ENCODE results near the gene PEAK1.

Gene PEAK1

GRCh38 chr15:77085297-77085696 lies 334.6 kb downstream of the PEAK1 start:
- TF ChIP-seq GATA2 (IDR thresholded peaks at IDR 0.05; ENCODE audit: low read depth, low read length) (no peak), GATA3 (IDR thresholded peaks at IDR 0.05; ENCODE audit: low read depth, low read length) (no peak)

- TF ChIP-seq GATA3 (IDR thresholded peaks at IDR 0.05; ENCODE audit: low read depth, low read length) (no peak), GATA2 (IDR thresholded peaks at IDR 0.05; ENCODE audit: low read depth, low read length) (no peak)
Measured at GRCh38 chr15:77084436-77084835, 335.5 kb downstream of the PEAK1 start.

- TF ChIP-seq GATA2 (IDR thresholded peaks at IDR 0.05; ENCODE audit: low read depth, low read length) (no peak), GATA3 (IDR thresholded peaks at IDR 0.05; ENCODE audit: low read depth, low read length) (no peak)
Measured at GRCh38 chr15:77083381-77084160, 336.3 kb downstream of the PEAK1 start.

- TF ChIP-seq GATA2 (IDR thresholded peaks at IDR 0.05; ENCODE audit: low read depth, low read length) (no peak), GATA3 (IDR thresholded peaks at IDR 0.05; ENCODE audit: low read depth, low read length) (no peak)
Measured at GRCh38 chr15:77081971-77082370, 337.9 kb downstream of the PEAK1 start.

- TF ChIP-seq GATA3 (IDR thresholded peaks at IDR 0.05; ENCODE audit: low read depth, low read length), result no peak
Measured at GRCh38 chr15:77076323-77076915, 343.5 kb downstream of the PEAK1 start.

- TF ChIP-seq GATA3 (IDR thresholded peaks at IDR 0.05; ENCODE audit: low read depth, low read length), result no peak
- TF ChIP-seq GATA2 (IDR thresholded peaks at IDR 0.05; ENCODE audit: low read depth, low read length), result no peak
Measured at GRCh38 chr15:77075528-77075927, 344.4 kb downstream of the PEAK1 start.

- TF ChIP-seq GATA3 (IDR thresholded peaks at IDR 0.05; ENCODE audit: low read depth, low read length) (no peak), GATA2 (IDR thresholded peaks at IDR 0.05; ENCODE audit: low read depth, low read length) (no peak)
Measured at GRCh38 chr15:77074350-77074749, 345.6 kb downstream of the PEAK1 start.

GRCh38 chr15:77071305-77072223 lies 348.3 kb downstream of the PEAK1 start:
- no peak for TF ChIP-seq GATA3 (IDR thresholded peaks at IDR 0.05; ENCODE audit: low read depth, low read length)
- TF ChIP-seq GATA2 (IDR thresholded peaks at IDR 0.05; ENCODE audit: low read depth, low read length), result no peak

GRCh38 chr15:77070495-77071304 lies 349.2 kb downstream of the PEAK1 start, which contains the start of gene TSPAN3:
TSS of gene TSPAN3 (minus strand) at chr15:77071109. CDS start at chr15:77070954, 155 bp downstream.
- TF ChIP-seq GATA2 (IDR thresholded peaks at IDR 0.05; ENCODE audit: low read depth, low read length) (no peak), GATA3 (IDR thresholded peaks at IDR 0.05; ENCODE audit: low read depth, low read length) (no peak)

- TF ChIP-seq GATA3 (IDR thresholded peaks at IDR 0.05; ENCODE audit: low read depth, low read length) (no peak), GATA2 (IDR thresholded peaks at IDR 0.05; ENCODE audit: low read depth, low read length) (no peak)
Measured at GRCh38 chr15:77070180-77070494, 349.8 kb downstream of the PEAK1 start.

GRCh38 chr15:77069521-77070121 lies 350.3 kb downstream of the PEAK1 start:
- no peak for TF ChIP-seq GATA2 (IDR thresholded peaks at IDR 0.05; ENCODE audit: low read depth, low read length)
- TF ChIP-seq GATA3 (IDR thresholded peaks at IDR 0.05; ENCODE audit: low read depth, low read length), result no peak

- TF ChIP-seq GATA3 (IDR thresholded peaks at IDR 0.05; ENCODE audit: low read depth, low read length) (no peak), GATA2 (IDR thresholded peaks at IDR 0.05; ENCODE audit: low read depth, low read length) (no peak)
Measured at GRCh38 chr15:77068633-77069032, 351.3 kb downstream of the PEAK1 start.

GRCh38 chr15:77067691-77068367 lies 352.1 kb downstream of the PEAK1 start:
- TF ChIP-seq GATA3 (IDR thresholded peaks at IDR 0.05; ENCODE audit: low read depth, low read length) (no peak), GATA2 (IDR thresholded peaks at IDR 0.05; ENCODE audit: low read depth, low read length) (no peak)

All from SH-SY5Y (cell line).